ENCODE measurements around the gene EN1.

The EN1 gene

GRCh38 chr2:118853129-118853640, 5.7 kb upstream of the EN1 start:
- ChIA-PET POLR2A (no interaction called here), CTCF (no interaction called here)
- no peak for TF ChIP-seq CTCF (IDR thresholded peaks at IDR 0.05; ENCODE audit: control extremely low read depth, extremely low read depth, low read depth, missing control alignments)
- DNase-seq (ENCODE audit: extremely low spot score) = no peak

- DNase-seq (ENCODE audit: extremely low spot score) = peak; percentile 20
- ChIA-PET POLR2A (no interaction called here), CTCF (no interaction called here)
- no peak for TF ChIP-seq CTCF (IDR thresholded peaks at IDR 0.05; ENCODE audit: control extremely low read depth, extremely low read depth, low read depth, missing control alignments)
These were observed 5.2 kb upstream of the EN1 start for GRCh38 chr2:118852605-118853128.

- ChIA-PET POLR2A (no interaction called here), CTCF (interaction anchor here (0.6 kb wide), 1 partner anchor 805 kb away, joined by 3 read pairs; no protein-coding TSS in a partner anchor)
- no peak for TF ChIP-seq CTCF (IDR thresholded peaks at IDR 0.05; ENCODE audit: control extremely low read depth, extremely low read depth, low read depth, missing control alignments)
- no peak for DNase-seq (ENCODE audit: extremely low spot score)
These were observed 4.2 kb upstream of the EN1 start for GRCh38 chr2:118851650-118852049.

- CTCF ChIA-PET = no interaction called here
- POLR2A ChIA-PET = no interaction called here
- TF ChIP-seq CTCF (IDR thresholded peaks at IDR 0.05; ENCODE audit: control extremely low read depth, extremely low read depth, low read depth, missing control alignments) = no peak
- no peak for DNase-seq (ENCODE audit: extremely low spot score)
These were observed 3.5 kb upstream of the EN1 start for GRCh38 chr2:118850901-118851415.

- no peak for DNase-seq (ENCODE audit: extremely low spot score)
- CTCF ChIA-PET = interaction anchor here (0.8 kb wide), 1 partner anchor 629 kb away, joined by 3 read pairs; no protein-coding TSS in a partner anchor
- no peak for TF ChIP-seq CTCF (IDR thresholded peaks at IDR 0.05; ENCODE audit: control extremely low read depth, extremely low read depth, low read depth, missing control alignments)
- POLR2A ChIA-PET = no interaction called here
These were observed 2.9 kb upstream of the EN1 start for GRCh38 chr2:118850168-118850900.

- ChIA-PET CTCF (interaction anchor here (0.8 to 2.6 kb wide), 2 partner anchors 32 to 628 kb away, joined by 3 to 10 read pairs; no protein-coding TSS in a partner anchor), POLR2A (no interaction called here)
- DNase-seq (ENCODE audit: extremely low spot score) = no peak
- no peak for TF ChIP-seq CTCF (IDR thresholded peaks at IDR 0.05; ENCODE audit: control extremely low read depth, extremely low read depth, low read depth, missing control alignments)
These were observed 2.0 kb upstream of the EN1 start for GRCh38 chr2:118849226-118850167.
